HepG2 (cell line): ENCODE data around the gene NOP9. TPM values are rescaled to one million over a fixed set of nuclear protein-coding genes. Genes with fewer than 3 reads are reported as not detected.

ENCODE experiments used
- CBX2 ChIP-seq, 2 experiments: fragments of 200-600 bp in 1 of 2; sonication (generic); formaldehyde crosslinking in 1 of 2; IDR thresholded peaks; 2 replicates each; pipeline versions ENCODE4 v1.7.0 to v1.8.1; 2018 to 2022; ENCODE audit warnings: low read depth in 2 of 2, low read length in 1 of 2, mild to moderate bottlenecking in 1 of 2, missing genetic modification reagents in 1 of 2
- DMAP1 ChIP-seq: IDR thresholded peaks from 2 replicates; pipeline ENCODE4 v1.6.1; 2016
- PPARG ChIP-seq: conservative IDR thresholded peaks from 2 replicates; pipeline ENCODE4 v1.6.1; 2016; ENCODE audit warnings: missing biosample characterization, missing genetic modification reagents
- SAFB2 ChIP-seq: sonication (generic); formaldehyde crosslinking; IDR thresholded peaks from 2 replicates; pipeline ENCODE4 v1.5.1; 2020; ENCODE audit warnings: missing genetic modification reagents, low read depth, mild to moderate bottlenecking, borderline replicate concordance
- SMC3 ChIP-seq: IDR thresholded peaks from 2 replicates; pipeline ENCODE4 v1.6.1; 2011; ENCODE audit warnings: low read length, improper control_type of control experiment
- SP1 ChIP-seq, 2 experiments: fragments of 450-650 bp in 1 of 2; sonication (generic) in 1 of 2; formaldehyde crosslinking in 1 of 2; IDR thresholded peaks; 2 replicates each; pipeline versions ENCODE4 v1.4.0 to v1.6.1; 2016 to 2020; ENCODE audit warnings: missing genetic modification reagents in 1 of 2
- TBL1XR1 ChIP-seq: fragments of 150-350 bp; IDR thresholded peaks from 2 replicates; pipeline ENCODE4 v1.6.1; 2014; ENCODE audit warnings: borderline replicate concordance, low read length; ENCODE audit not compliant: partially characterized antibody
- TEAD2 ChIP-seq: sonication (generic); formaldehyde crosslinking; IDR thresholded peaks from 2 replicates; pipeline ENCODE4 v1.9.0; 2021; ENCODE audit warnings: missing genetic modification reagents
- U2AF1 ChIP-seq: fragments of 200-400 bp; formaldehyde crosslinking; optimal IDR thresholded peaks from 2 replicates; pipeline ENCODE3; 2017; ENCODE audit warnings: mild to moderate bottlenecking, low read depth, low read length
- ZFP1 ChIP-seq: IDR thresholded peaks from 2 replicates; pipeline ENCODE4 v1.6.1; 2016
- ZNF251 ChIP-seq: sonication (generic); formaldehyde crosslinking; IDR thresholded peaks from 2 replicates; pipeline ENCODE4 v1.9.0; 2021; ENCODE audit warnings: mild to moderate bottlenecking, missing genetic modification reagents
- ZNF547 ChIP-seq: sonication (generic); formaldehyde crosslinking; IDR thresholded peaks from 2 replicates; pipeline ENCODE4 v1.5.1; 2020; ENCODE audit warnings: mild to moderate bottlenecking, missing genetic modification reagents
- ZNF747 ChIP-seq: sonication (generic); formaldehyde crosslinking; IDR thresholded peaks from 2 replicates; pipeline ENCODE4 v1.8.1; 2023; ENCODE audit warnings: missing genetic modification reagents, mild to moderate bottlenecking, borderline replicate concordance
- polyA plus RNA-seq, 8 experiments: library from polyadenylated mRNA; depleted of rRNA in 3 of 8; stranded (reverse) in 7 of 8; unstranded in 1 of 8; fragments of >200 nt; fragmentation: Illumina TruSeq in 4 of 8; extraction: Trizol in 4 of 8; gene quantifications; 2 replicates each; pipeline versions ENCODE4 v1.2.1 to v1.2.3, GENCODE V29; 2011 to 2016; ENCODE audit warnings: low read depth in 4 of 8, missing spikeins in 1 of 8, mixed read lengths in 1 of 8; ENCODE audit not compliant: insufficient read depth in 1 of 8
- total RNA-seq, 5 experiments: library from RNA; depleted of rRNA; stranded (reverse); fragments of >200 nt; fragmentation: Illumina TruSeq; extraction: Trizol; gene quantifications; 2 replicates each; pipeline ENCODE4 v1.2.3, GENCODE V29; 2016; ENCODE audit warnings: low read depth in 1 of 5
- TF ChIP-seq, protein P1 (sequence below): sonication (generic); formaldehyde crosslinking; IDR thresholded peaks from 2 replicates; pipeline ENCODE4 v1.5.0; 2020; ENCODE audit warnings: missing genetic modification reagents
- TF ChIP-seq, protein P2 (sequence below): sonication (generic); formaldehyde crosslinking; IDR thresholded peaks from 2 replicates; pipeline ENCODE4 v1.4.0; 2020; ENCODE audit warnings: mild to moderate bottlenecking, missing genetic modification reagents
- TF ChIP-seq, protein P3 (sequence below): sonication (generic); formaldehyde crosslinking; IDR thresholded peaks from 2 replicates; pipeline ENCODE4 v1.9.0; 2021; ENCODE audit warnings: missing genetic modification reagents, borderline replicate concordance

Gene NOP9
- total and polyA plus RNA-seq, 2 of the 13 experiments (the other 11 are each of a cell fraction or from before 2014, with no cell fraction given) = 24.5 to 61.6 TPM

DNA sequence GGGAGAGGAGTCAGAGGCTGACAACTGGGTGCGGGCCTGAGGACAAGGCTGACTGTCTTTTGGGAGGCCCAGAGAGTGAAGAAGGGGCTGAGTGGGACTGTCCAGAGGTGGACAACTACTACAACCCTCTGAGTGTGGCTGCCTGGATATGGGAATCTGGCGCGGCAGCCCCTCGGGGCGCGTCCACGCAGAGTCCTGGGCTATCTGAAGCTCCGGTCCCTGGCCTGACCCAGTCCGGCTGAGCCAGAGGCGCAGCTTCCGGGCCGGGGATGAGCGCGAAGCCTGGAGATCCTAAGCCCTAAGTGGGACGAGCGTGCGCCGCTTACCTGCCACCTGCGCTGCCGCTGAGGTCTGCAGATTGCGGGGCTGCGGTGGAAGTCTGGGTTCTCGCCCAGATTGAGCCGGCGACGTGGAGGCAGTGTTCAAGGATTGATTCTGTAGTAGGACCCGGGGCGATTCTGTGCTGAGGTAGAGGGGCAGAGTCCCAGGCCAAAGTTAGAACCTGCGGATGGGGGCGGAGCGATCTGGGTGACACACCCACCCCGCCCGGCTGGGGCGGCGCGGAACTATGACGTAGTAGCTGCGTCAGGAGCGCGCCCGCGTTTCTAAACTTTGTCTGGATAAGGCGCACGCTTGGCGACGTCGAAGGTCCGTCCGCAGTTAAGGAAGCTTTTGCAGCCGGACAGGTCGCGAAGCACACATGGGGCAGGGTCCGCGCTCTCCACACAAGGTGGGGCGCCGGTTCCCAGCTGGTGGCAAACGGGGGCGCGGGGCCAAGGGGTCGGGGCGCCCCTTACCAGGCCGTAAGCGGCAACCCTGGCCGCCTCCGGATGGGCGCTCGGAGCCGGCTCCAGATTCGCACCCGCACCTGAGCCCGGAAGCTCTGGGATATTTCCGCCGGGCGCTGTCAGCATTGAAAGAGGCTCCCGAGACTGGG lies at the start of gene NOP9, which contains the start of gene DHRS1 (continued):
- TF ChIP-seq, protein P1, sequence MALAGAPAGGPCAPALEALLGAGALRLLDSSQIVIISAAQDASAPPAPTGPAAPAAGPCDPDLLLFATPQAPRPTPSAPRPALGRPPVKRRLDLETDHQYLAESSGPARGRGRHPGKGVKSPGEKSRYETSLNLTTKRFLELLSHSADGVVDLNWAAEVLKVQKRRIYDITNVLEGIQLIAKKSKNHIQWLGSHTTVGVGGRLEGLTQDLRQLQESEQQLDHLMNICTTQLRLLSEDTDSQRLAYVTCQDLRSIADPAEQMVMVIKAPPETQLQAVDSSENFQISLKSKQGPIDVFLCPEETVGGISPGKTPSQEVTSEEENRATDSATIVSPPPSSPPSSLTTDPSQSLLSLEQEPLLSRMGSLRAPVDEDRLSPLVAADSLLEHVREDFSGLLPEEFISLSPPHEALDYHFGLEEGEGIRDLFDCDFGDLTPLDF = peak; percentile 94
- peak; percentile 100 for TF ChIP-seq SAFB2
- TF ChIP-seq ZFP1 (CRISPR knock-in tag) = peak; percentile 92
- TF ChIP-seq ZNF547 (CRISPR knock-in tag) = peak; percentile 99
- TF ChIP-seq TEAD2 = peak; percentile 84
- TF ChIP-seq U2AF1 = peak; percentile 44
- no peak for TF ChIP-seq SMC3
- peak; percentile 12 for TF ChIP-seq TBL1XR1
- TF ChIP-seq CBX2 (IDR thresholded peaks at IDR 0.05; ENCODE audit: low read depth, low read length) = no peak; the same call in 1 of the 2 replicates
- no peak for TF ChIP-seq CBX2 (CRISPR knock-in tag; IDR thresholded peaks at IDR 0.05; ENCODE audit: low read depth)
- TF ChIP-seq, protein P2, sequence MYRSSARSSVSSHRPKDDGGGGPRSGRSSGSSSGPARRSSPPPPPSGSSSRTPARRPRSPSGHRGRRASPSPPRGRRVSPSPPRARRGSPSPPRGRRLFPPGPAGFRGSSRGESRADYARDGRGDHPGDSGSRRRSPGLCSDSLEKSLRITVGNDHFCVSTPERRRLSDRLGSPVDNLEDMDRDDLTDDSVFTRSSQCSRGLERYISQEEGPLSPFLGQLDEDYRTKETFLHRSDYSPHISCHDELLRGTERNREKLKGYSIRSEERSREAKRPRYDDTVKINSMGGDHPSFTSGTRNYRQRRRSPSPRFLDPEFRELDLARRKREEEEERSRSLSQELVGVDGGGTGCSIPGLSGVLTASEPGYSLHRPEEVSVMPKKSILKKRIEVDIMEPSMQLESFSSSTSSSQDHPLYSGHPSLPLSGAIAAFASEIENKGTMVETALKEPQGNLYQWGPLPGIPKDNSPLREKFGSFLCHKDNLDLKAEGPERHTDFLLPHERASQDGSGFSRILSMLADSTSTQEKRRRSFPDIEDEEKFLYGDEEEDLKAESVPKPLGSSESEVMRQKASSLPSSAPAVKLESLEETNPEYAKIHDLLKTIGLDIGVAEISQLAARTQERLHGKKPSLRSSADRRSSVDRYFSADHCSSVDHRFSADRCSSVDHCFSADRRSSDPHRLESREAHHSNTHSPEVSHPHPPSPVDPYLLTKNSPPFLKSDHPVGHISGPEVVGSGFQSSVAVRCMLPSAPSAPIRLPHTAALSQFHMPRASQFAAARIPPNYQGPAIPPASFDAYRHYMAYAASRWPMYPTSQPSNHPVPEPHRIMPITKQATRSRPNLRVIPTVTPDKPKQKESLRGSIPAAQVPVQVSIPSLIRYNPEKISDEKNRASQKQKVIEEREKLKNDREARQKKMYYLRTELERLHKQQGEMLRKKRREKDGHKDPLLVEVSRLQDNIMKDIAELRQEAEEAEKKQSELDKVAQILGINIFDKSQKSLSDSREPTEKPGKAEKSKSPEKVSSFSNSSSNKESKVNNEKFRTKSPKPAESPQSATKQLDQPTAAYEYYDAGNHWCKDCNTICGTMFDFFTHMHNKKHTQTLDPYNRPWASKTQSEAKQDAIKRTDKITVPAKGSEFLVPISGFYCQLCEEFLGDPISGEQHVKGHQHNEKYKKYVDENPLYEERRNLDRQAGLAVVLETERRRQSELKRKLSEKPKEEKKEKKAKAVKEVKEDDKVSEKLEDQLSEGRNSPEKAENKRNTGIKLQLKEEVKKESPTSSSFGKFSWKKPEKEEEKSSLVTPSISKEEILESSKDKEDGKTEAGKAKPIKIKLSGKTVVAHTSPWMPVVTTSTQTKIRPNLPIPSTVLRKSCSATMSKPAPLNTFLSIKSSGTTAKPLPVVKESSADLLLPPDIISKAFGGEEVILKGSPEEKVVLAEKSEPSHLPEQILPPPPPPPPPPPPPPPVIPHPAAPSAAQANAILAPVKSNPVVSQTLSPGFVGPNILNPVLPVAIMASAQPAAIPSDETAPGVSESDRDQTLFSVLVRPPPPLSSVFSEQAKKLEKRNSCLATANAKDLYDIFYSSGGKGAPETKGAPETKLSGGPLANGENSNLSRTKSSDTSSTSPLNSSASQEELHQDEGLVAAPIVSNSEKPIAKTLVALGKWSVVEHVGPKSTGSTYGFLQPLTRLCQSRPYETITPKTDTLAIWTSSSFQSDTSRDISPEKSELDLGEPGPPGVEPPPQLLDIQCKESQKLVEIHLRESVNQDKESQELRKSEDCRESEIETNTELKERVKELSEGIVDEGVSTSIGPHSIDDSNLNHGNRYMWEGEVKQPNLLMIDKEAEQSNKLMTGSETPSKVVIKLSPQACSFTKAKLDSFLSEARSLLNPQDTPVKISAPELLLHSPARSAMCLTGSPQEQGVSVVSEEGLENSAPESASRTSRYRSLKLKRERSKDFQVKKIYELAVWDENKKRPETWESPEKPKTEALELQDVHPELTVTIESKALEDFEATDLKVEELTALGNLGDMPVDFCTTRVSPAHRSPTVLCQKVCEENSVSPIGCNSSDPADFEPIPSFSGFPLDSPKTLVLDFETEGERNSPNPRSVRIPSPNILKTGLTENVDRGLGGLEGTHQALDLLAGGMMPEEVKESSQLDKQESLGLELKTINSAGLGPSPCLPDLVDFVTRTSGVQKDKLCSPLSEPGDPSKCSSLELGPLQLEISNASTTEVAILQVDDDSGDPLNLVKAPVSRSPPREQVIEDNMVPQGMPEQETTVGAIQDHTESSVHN (CRISPR knock-in tag) = no peak; the same call in none of the 2 replicates
- TF ChIP-seq ZNF251 (CRISPR knock-in tag) = 0 out of 2 replicates have a peak, but pooled peaks have one; percentile 72
- TF ChIP-seq SP1 (IDR thresholded peaks at IDR 0.05) = no peak
- peak; percentile 100 for TF ChIP-seq SP1 (CRISPR knock-in tag; IDR thresholded peaks at IDR 0.05)
- TF ChIP-seq, protein P3, sequence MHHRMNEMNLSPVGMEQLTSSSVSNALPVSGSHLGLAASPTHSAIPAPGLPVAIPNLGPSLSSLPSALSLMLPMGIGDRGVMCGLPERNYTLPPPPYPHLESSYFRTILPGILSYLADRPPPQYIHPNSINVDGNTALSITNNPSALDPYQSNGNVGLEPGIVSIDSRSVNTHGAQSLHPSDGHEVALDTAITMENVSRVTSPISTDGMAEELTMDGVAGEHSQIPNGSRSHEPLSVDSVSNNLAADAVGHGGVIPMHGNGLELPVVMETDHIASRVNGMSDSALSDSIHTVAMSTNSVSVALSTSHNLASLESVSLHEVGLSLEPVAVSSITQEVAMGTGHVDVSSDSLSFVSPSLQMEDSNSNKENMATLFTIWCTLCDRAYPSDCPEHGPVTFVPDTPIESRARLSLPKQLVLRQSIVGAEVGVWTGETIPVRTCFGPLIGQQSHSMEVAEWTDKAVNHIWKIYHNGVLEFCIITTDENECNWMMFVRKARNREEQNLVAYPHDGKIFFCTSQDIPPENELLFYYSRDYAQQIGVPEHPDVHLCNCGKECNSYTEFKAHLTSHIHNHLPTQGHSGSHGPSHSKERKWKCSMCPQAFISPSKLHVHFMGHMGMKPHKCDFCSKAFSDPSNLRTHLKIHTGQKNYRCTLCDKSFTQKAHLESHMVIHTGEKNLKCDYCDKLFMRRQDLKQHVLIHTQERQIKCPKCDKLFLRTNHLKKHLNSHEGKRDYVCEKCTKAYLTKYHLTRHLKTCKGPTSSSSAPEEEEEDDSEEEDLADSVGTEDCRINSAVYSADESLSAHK (CRISPR knock-in tag) = no peak; the same call in 1 of the 2 replicates
- TF ChIP-seq PPARG (CRISPR knock-in tag) = peak; percentile 77
- TF ChIP-seq ZNF747 (CRISPR knock-in tag) = peak; percentile 99
- TF ChIP-seq DMAP1 = peak; percentile 95
